HepG2 (cell line): ENCODE measurements around the gene MRPS31. TPM values are rescaled to one million over a fixed set of nuclear protein-coding genes. Genes with fewer than 3 reads are reported as not detected.

Source experiments
- ATAC-seq: fragments of 200-7000 bp; cut with Tn5 transposase; 3 replicates; pipeline ENCODE4 v1.9.1; 2020; ENCODE audit warnings: mild to moderate bottlenecking, moderate library complexity
- BruUV-seq: library from RNA; stranded (reverse); fragments of 400-500 nt; replicated peaks from 2 replicates; lab custom pipeline; 2021; lab: Mats Ljungman, UMichigan
- CTCF ChIA-PET: fragments of 300-600 bp; formaldehyde crosslinking; extraction: SDS; loops from one replicate; lab custom pipeline; 2021; ENCODE audit warnings: low total read pairs, inconsistent platforms, low intra/inter-chr PET ratio; lab: Yijun Ruan, JAX
- POLR2A ChIA-PET: fragments of 350-600 bp; sonication (Branson Sonifier 250); formaldehyde crosslinking; loops from one replicate; lab custom pipeline; 2020; ENCODE audit warnings: antibody characterized with exemption, inconsistent platforms; lab: Yijun Ruan, JAX
- DNase-seq: peaks from one replicate; pipeline ENCODE4 v3.0.0-alpha.2; 2015; ENCODE audit warnings: low spot score
- FAIRE-seq: peaks from 3 replicates; lab custom pipeline; 2011; peaks lifted over from hg19 to GRCh38; lab: Jason Lieb, UNC
- H2AFZ ChIP-seq: one replicate; pipeline ENCODE4 v1.6.1; 2011; ENCODE audit warnings: low read length, inconsistent platforms
- H3K27ac ChIP-seq: fragments of 300-600 bp; 3 replicates; pipeline ENCODE4 v1.8.0; 2011; ENCODE audit warnings: mixed run types, mild to moderate bottlenecking, mixed read lengths, low read length, inconsistent platforms; ENCODE audit not compliant: insufficient read depth; ENCODE audit errors: extremely low read length
- H3K27me3 ChIP-seq, 2 experiments: fragments of 200-600 bp in 1 of 2; 2 replicates in 1 of 2; 3 replicates in 1 of 2; pipeline versions ENCODE4 v1.6.0 to v1.8.0; 2011; ENCODE audit warnings: low read length in 2 of 2, mild to moderate bottlenecking in 2 of 2, moderate library complexity in 2 of 2, inconsistent platforms in 1 of 2; ENCODE audit not compliant: insufficient read depth in 2 of 2, control insufficient read depth in 1 of 2
- H3K36me3 ChIP-seq, 2 experiments: fragments of 200-600 bp in 1 of 2; replicated peaks in 1 of 2; 2 replicates in 1 of 2; 3 replicates in 1 of 2; pipeline versions ENCODE4 v1.5.1 to v1.8.0; 2011; ENCODE audit warnings: low read length in 2 of 2, inconsistent platforms in 1 of 2; ENCODE audit not compliant: insufficient read depth in 2 of 2, control insufficient read depth in 1 of 2
- H3K4me1 ChIP-seq: 2 replicates; pipeline ENCODE4 v1.5.1; 2012; ENCODE audit warnings: low read length, inconsistent platforms; ENCODE audit not compliant: insufficient read depth
- H3K4me2 ChIP-seq: 2 replicates; pipeline ENCODE4 v1.6.0; 2011; ENCODE audit warnings: low read depth, low read length, inconsistent platforms
- H3K4me3 ChIP-seq, 3 experiments: fragments of 200-600 bp in 1 of 3; sonication (generic), shearing (Covaris generic) in 1 of 3; replicated peaks in 1 of 3; 2 replicates each; pipeline ENCODE4 v1.5.1; 2011 to 2016; ENCODE audit warnings: low read length in 3 of 3, inconsistent platforms in 2 of 3, low read depth in 2 of 3, mild to moderate bottlenecking in 2 of 3, control low read depth in 1 of 3, mixed read lengths in 1 of 3; ENCODE audit not compliant: insufficient read depth in 1 of 3
- H3K79me2 ChIP-seq: one replicate; pipeline ENCODE4 v1.6.1; 2011; ENCODE audit warnings: low read length, inconsistent platforms; ENCODE audit not compliant: insufficient read depth
- H3K9ac ChIP-seq: 2 replicates; pipeline ENCODE4 v1.6.0; 2011; ENCODE audit warnings: mild to moderate bottlenecking, low read depth, low read length, inconsistent platforms; ENCODE audit not compliant: insufficient read depth
- H3K9me3 ChIP-seq: 2 replicates; pipeline ENCODE4 v1.5.1; 2012; ENCODE audit warnings: mild to moderate bottlenecking, low read length
- H4K20me1 ChIP-seq: 2 replicates; pipeline ENCODE4 v1.6.0; 2011; ENCODE audit warnings: inconsistent platforms, mild to moderate bottlenecking, low read length, moderate library complexity; ENCODE audit not compliant: insufficient read depth
- HNRNPL ChIP-seq: fragments of 200-400 bp; formaldehyde crosslinking; IDR thresholded peaks from 2 replicates; pipeline ENCODE4 v1.6.1; 2017; ENCODE audit warnings: mild to moderate bottlenecking, low read depth, low read length
- KAT7 ChIP-seq: IDR thresholded peaks from 2 replicates; pipeline ENCODE4 v1.6.1; 2018; ENCODE audit warnings: borderline replicate concordance, missing compliant biosample characterization
- MAFG ChIP-seq: sonication (generic); formaldehyde crosslinking; IDR thresholded peaks from 2 replicates; pipeline ENCODE4 v1.5.1; 2020; ENCODE audit warnings: mild to moderate bottlenecking, missing genetic modification reagents
- PCBP1 ChIP-seq: fragments of 200-400 bp; formaldehyde crosslinking; IDR thresholded peaks from 2 replicates; pipeline ENCODE4 v1.6.1; 2017; ENCODE audit warnings: mild to moderate bottlenecking, low read depth, low read length, borderline replicate concordance
- SNAPC2 ChIP-seq: sonication (generic); formaldehyde crosslinking; IDR thresholded peaks from 2 replicates; pipeline ENCODE4 v1.8.1; 2022; ENCODE audit warnings: mild to moderate bottlenecking, missing genetic modification reagents
- TBX3 ChIP-seq: fragments of 450-650 bp; IDR thresholded peaks from 2 replicates; pipeline ENCODE4 v1.6.1; 2017; ENCODE audit warnings: antibody characterized with exemption, mild to moderate bottlenecking, inconsistent platforms, borderline replicate concordance
- TSC22D2 ChIP-seq: sonication (generic); formaldehyde crosslinking; IDR thresholded peaks from 2 replicates; pipeline ENCODE4 v1.5.1; 2020; ENCODE audit warnings: missing genetic modification reagents, mild to moderate bottlenecking, borderline replicate concordance
- ZNF180 ChIP-seq: sonication (generic); formaldehyde crosslinking; IDR thresholded peaks from 2 replicates; pipeline ENCODE4 v1.4.0; 2020; ENCODE audit warnings: low read depth, missing genetic modification reagents, borderline replicate concordance
- ZNF446 ChIP-seq: sonication (generic); formaldehyde crosslinking; IDR thresholded peaks from 2 replicates; pipeline ENCODE4 v1.5.0; 2020; ENCODE audit warnings: mild to moderate bottlenecking, missing genetic modification reagents
- WGBS: methylation state at CpG from one replicate; pipeline ENCODE4 v1.1.6; 2017; ENCODE audit warnings: low lambda C conversion rate; 5-methylcytosine and 5-hydroxymethylcytosine counted together
- in situ Hi-C: cut with HindIII; loops from 2 replicates; pipeline ENCODE4 v1.10.0; 2017; ENCODE audit warnings: low pct_unique_long_range_greater_than_20kb; ENCODE audit not compliant: extremely low pct_ligation_motif_present
- intact Hi-C: fragments of 100-400 bp; cut with micrococcal nuclease; formaldehyde crosslinking; loops from one replicate; pipeline ENCODE4 v1.10.0; 2022; ENCODE audit not compliant: unreplicated experiment
- polyA plus RNA-seq, 8 experiments: library from polyadenylated mRNA; depleted of rRNA in 3 of 8; stranded (reverse) in 7 of 8; unstranded in 1 of 8; fragments of >200 nt; fragmentation: Illumina TruSeq in 4 of 8; extraction: Trizol in 4 of 8; gene quantifications; 2 replicates each; pipeline versions ENCODE4 v1.2.1 to v1.2.3, GENCODE V29; 2011 to 2016; ENCODE audit warnings: low read depth in 4 of 8, missing spikeins in 1 of 8, mixed read lengths in 1 of 8; ENCODE audit not compliant: insufficient read depth in 1 of 8
- total RNA-seq, 5 experiments: library from RNA; depleted of rRNA; stranded (reverse); fragments of >200 nt; fragmentation: Illumina TruSeq; extraction: Trizol; gene quantifications; 2 replicates each; pipeline ENCODE4 v1.2.3, GENCODE V29; 2016; ENCODE audit warnings: low read depth in 1 of 5
- TF ChIP-seq, protein P1 (sequence below): sonication (generic); formaldehyde crosslinking; IDR thresholded peaks from 2 replicates; pipeline ENCODE4 v1.8.0; 2022; ENCODE audit warnings: missing genetic modification reagents, mild to moderate bottlenecking, moderate library complexity, borderline replicate concordance
- TF ChIP-seq, protein P2 (sequence below): IDR thresholded peaks from 2 replicates; pipeline ENCODE4 v1.6.1; 2016; ENCODE audit warnings: mild to moderate bottlenecking, missing biosample characterization, missing genetic modification reagents
- TF ChIP-seq, protein P3 (sequence below): fragments of 450-650 bp; IDR thresholded peaks from 2 replicates; pipeline ENCODE4 v1.6.1; 2017; ENCODE audit warnings: mild to moderate bottlenecking
- TF ChIP-seq, protein P4 (sequence below): IDR thresholded peaks from 2 replicates; pipeline ENCODE4 v1.6.1; 2018; ENCODE audit warnings: missing genetic modification reagents

Gene MRPS31
- total and polyA plus RNA-seq, 2 of the 13 experiments (the other 11 are each of a cell fraction or from before 2014, with no cell fraction given), result 23.7 to 34.1 TPM

DNA sequence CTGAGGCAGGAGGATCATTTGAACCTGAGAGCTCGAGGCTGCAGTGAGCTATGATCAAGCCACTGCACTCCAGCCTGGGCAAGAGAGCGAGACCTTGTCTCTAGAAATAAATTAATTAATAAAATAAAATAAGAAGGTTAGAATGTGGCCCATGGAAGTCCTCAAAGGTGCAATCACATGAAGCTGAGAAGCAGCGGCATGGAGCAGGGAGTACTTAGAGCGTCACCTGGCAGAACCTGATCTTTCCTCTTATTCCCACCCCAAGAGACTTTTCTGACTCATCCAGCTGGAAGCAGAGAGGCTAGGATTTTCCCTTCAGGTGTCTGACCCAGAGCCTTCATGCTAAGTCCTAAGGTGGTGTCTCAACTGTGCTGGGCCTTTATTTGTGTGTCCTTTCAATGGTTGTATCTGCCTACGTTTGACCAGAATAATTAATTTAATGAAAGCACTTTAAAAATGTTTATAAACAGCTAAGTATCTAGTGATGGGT, 8.9 kb upstream of the MRPS31 start:
- H3K27ac ChIP-seq, result no peak overlapping the region
- POLR2A ChIA-PET, result interaction anchor here (1.3 kb wide), 1 partner anchor 9 kb away, joined by 4 read pairs; no protein-coding TSS in a partner anchor
- no peak for TF ChIP-seq ZNF446
- TF ChIP-seq SNAPC2 (CRISPR knock-in tag), result no peak
- no peak for TF ChIP-seq HNRNPL
- TF ChIP-seq, protein P1, sequence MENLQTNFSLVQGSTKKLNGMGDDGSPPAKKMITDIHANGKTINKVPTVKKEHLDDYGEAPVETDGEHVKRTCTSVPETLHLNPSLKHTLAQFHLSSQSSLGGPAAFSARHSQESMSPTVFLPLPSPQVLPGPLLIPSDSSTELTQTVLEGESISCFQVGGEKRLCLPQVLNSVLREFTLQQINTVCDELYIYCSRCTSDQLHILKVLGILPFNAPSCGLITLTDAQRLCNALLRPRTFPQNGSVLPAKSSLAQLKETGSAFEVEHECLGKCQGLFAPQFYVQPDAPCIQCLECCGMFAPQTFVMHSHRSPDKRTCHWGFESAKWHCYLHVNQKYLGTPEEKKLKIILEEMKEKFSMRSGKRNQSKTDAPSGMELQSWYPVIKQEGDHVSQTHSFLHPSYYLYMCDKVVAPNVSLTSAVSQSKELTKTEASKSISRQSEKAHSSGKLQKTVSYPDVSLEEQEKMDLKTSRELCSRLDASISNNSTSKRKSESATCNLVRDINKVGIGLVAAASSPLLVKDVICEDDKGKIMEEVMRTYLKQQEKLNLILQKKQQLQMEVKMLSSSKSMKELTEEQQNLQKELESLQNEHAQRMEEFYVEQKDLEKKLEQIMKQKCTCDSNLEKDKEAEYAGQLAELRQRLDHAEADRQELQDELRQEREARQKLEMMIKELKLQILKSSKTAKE (CRISPR knock-in tag), result no peak
- TF ChIP-seq TBX3, result no peak
- no peak for TF ChIP-seq ZNF180 (CRISPR knock-in tag)
- no peak for TF ChIP-seq MAFG
- TF ChIP-seq KAT7 (CRISPR knock-in tag), result no peak
- TF ChIP-seq, protein P2, sequence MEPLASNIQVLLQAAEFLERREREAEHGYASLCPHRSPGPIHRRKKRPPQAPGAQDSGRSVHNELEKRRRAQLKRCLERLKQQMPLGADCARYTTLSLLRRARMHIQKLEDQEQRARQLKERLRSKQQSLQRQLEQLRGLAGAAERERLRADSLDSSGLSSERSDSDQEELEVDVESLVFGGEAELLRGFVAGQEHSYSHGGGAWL (CRISPR knock-in tag), result no peak
- TF ChIP-seq PCBP1, result no peak
- TF ChIP-seq, protein P3, sequence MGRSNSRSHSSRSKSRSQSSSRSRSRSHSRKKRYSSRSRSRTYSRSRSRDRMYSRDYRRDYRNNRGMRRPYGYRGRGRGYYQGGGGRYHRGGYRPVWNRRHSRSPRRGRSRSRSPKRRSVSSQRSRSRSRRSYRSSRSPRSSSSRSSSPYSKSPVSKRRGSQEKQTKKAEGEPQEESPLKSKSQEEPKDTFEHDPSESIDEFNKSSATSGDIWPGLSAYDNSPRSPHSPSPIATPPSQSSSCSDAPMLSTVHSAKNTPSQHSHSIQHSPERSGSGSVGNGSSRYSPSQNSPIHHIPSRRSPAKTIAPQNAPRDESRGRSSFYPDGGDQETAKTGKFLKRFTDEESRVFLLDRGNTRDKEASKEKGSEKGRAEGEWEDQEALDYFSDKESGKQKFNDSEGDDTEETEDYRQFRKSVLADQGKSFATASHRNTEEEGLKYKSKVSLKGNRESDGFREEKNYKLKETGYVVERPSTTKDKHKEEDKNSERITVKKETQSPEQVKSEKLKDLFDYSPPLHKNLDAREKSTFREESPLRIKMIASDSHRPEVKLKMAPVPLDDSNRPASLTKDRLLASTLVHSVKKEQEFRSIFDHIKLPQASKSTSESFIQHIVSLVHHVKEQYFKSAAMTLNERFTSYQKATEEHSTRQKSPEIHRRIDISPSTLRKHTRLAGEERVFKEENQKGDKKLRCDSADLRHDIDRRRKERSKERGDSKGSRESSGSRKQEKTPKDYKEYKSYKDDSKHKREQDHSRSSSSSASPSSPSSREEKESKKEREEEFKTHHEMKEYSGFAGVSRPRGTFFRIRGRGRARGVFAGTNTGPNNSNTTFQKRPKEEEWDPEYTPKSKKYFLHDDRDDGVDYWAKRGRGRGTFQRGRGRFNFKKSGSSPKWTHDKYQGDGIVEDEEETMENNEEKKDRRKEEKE, result no peak
- no peak for TF ChIP-seq TSC22D2 (CRISPR knock-in tag)
- TF ChIP-seq, protein P4, sequence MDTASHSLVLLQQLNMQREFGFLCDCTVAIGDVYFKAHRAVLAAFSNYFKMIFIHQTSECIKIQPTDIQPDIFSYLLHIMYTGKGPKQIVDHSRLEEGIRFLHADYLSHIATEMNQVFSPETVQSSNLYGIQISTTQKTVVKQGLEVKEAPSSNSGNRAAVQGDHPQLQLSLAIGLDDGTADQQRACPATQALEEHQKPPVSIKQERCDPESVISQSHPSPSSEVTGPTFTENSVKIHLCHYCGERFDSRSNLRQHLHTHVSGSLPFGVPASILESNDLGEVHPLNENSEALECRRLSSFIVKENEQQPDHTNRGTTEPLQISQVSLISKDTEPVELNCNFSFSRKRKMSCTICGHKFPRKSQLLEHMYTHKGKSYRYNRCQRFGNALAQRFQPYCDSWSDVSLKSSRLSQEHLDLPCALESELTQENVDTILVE (CRISPR knock-in tag), result no peak
- BruUV-seq, result no TSS peak
- H3K79me2 ChIP-seq, result no peaks in the 10 kb centered on the region
- no peak overlapping the region for H3K9ac ChIP-seq
- FAIRE-seq, result no peak
- H3K4me3 ChIP-seq, result no peak overlapping the region
- CTCF ChIA-PET, result interaction anchor here (1.4 kb wide), 1 partner anchor 34 kb away, joined by 7 read pairs; no protein-coding TSS in a partner anchor
- in situ Hi-C loops, result loop anchor here (10.0 kb wide), 1 partner anchor 245 kb away; no protein-coding TSS in a partner anchor
- no peak overlapping the region for H3K4me2 ChIP-seq
- no peaks in the 10 kb centered on the region for H4K20me1 ChIP-seq
- no peak for ATAC-seq
- no peaks in the 10 kb centered on the region for H3K36me3 ChIP-seq
- DNase-seq, result no peak
- H2AFZ ChIP-seq, result no peak overlapping the region
- peaks cover 65% of the 10 kb centered on the region for H3K4me1 ChIP-seq
- H3K27me3 ChIP-seq, result no peaks in the 10 kb centered on the region
- intact Hi-C loops, result loop anchor here (10.0 kb wide), 1 partner anchor 115 kb away; no protein-coding TSS in a partner anchor
- no peaks in the 10 kb centered on the region for H3K9me3 ChIP-seq
- WGBS, result 86% methylated on average over 5 of the region's 5 CpGs
